GM12878 (cell line): ENCODE measurements around the gene PLEKHF1. TPM values are rescaled to one million over a fixed set of nuclear protein-coding genes. Genes with fewer than 3 reads are reported as not detected.

ENCODE experiments used
- BHLHE40 ChIP-seq, 2 experiments: fragments of 450-650 bp in 1 of 2; IDR thresholded peaks; 2 replicates each; pipeline ENCODE4 v1.6.1; 2011 to 2017; ENCODE audit warnings: low read depth in 2 of 2, borderline replicate concordance in 1 of 2, improper control_type of control experiment in 1 of 2, low read length in 1 of 2, mild to moderate bottlenecking in 1 of 2
- CHD1 ChIP-seq: IDR thresholded peaks from 2 replicates; pipeline ENCODE4 v1.6.1; 2012; ENCODE audit warnings: low read depth, low read length, improper control_type of control experiment
- DPF2 ChIP-seq: fragments of 450-650 bp; IDR thresholded peaks from 2 replicates; pipeline ENCODE4 v1.6.1; 2017; ENCODE audit warnings: mild to moderate bottlenecking
- ETV6 ChIP-seq, 2 experiments: fragments of 450-650 bp in 1 of 2; IDR thresholded peaks in 1 of 2; conservative IDR thresholded peaks in 1 of 2; 2 replicates each; pipeline ENCODE4 v1.6.1; 2014; ENCODE audit warnings: antibody characterized with exemption in 1 of 2, borderline replicate concordance in 1 of 2, low read depth in 1 of 2, mild to moderate bottlenecking in 1 of 2, moderate library complexity in 1 of 2
- polyA plus RNA-seq, 11 experiments: library from polyadenylated mRNA; depleted of rRNA in 4 of 11; unstranded in 6 of 11; stranded (reverse) in 5 of 11; fragments of >200 nt; fragmentation: Nextera tagmentation in 4 of 11; fragmentation: Illumina TruSeq in 1 of 11; extraction: Ambion mirVana in 4 of 11; extraction: Trizol in 1 of 11; gene quantifications; 1 replicate in 1 of 11; 2 replicates in 10 of 11; pipeline versions ENCODE4 v1.2.1 to v1.2.3, GENCODE V29; 2011 to 2016; ENCODE audit warnings: inconsistent platforms in 2 of 11, missing spikeins in 2 of 11, low read depth in 1 of 11
- total RNA-seq, 4 experiments: library from RNA; depleted of rRNA in 3 of 4; stranded (reverse); fragments of >200 nt in 3 of 4; fragmentation: Illumina TruSeq in 1 of 4; extraction: Trizol in 1 of 4; gene quantifications; 2 replicates each; pipeline versions ENCODE4 v1.2.1 to v1.2.3, GENCODE V29; 2013 to 2021
- TF ChIP-seq, protein P1 (sequence below): fragments of 450-650 bp; IDR thresholded peaks from 2 replicates; pipeline ENCODE4 v1.6.1; 2017; ENCODE audit warnings: borderline replicate concordance
- TF ChIP-seq, protein P2 (sequence below): fragments of 450-650 bp; IDR thresholded peaks from 2 replicates; pipeline ENCODE4 v1.6.1; 2017; ENCODE audit warnings: mild to moderate bottlenecking, moderate library complexity

The PLEKHF1 gene
- total and polyA plus RNA-seq, 10 of the 15 experiments (the other 5 are each of a cell fraction or from before 2014, with no cell fraction given): 0.10 to 20.3 (median 15.3) TPM

DNA sequence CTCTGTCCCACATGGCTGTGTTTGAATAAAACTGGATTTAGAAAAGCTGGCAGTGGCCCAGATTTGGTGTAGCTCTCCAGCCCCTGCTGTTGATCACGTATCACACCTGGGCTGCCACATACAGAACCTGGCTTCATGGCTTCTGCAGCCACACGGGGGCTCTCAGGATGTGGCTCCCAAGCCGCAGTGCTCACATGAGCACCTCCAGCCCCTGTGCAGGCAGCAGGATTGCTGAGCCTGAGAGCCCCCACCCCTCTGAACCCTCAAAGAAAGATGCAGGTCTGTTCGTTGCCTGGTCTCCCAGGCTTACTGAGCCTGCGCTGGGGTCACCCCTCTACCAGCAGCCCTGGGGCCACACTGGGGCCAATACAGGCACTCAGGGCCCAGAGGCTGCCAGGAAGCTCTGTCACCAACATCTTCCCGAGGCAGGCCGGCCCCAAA lies 2.7 kb downstream of the PLEKHF1 start (continued):
- TF ChIP-seq CHD1 (no peak), ETV6 (conservative IDR thresholded peaks at IDR 0.05 in 1 of 2, IDR thresholded peaks at IDR 0.05 in 1 of 2; ENCODE audit: borderline replicate concordance in 1 of 2, low read depth in 1 of 2) (0 out of 4 replicates have a peak, but pooled peaks of 1 of the 2 experiments have one; percentile 13), DPF2 (peak; percentile 56; the same call in 1 of the 2 replicates), BHLHE40 (IDR thresholded peaks at IDR 0.05; ENCODE audit: borderline replicate concordance in 1 of 2, low read depth in 2 of 2, low read length in 1 of 2) (peak; percentile 66 to 86; a peak in 3 of 4 replicates)
- TF ChIP-seq, protein P1, sequence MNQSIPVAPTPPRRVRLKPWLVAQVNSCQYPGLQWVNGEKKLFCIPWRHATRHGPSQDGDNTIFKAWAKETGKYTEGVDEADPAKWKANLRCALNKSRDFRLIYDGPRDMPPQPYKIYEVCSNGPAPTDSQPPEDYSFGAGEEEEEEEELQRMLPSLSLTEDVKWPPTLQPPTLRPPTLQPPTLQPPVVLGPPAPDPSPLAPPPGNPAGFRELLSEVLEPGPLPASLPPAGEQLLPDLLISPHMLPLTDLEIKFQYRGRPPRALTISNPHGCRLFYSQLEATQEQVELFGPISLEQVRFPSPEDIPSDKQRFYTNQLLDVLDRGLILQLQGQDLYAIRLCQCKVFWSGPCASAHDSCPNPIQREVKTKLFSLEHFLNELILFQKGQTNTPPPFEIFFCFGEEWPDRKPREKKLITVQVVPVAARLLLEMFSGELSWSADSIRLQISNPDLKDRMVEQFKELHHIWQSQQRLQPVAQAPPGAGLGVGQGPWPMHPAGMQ: no peak
- TF ChIP-seq, protein P2, sequence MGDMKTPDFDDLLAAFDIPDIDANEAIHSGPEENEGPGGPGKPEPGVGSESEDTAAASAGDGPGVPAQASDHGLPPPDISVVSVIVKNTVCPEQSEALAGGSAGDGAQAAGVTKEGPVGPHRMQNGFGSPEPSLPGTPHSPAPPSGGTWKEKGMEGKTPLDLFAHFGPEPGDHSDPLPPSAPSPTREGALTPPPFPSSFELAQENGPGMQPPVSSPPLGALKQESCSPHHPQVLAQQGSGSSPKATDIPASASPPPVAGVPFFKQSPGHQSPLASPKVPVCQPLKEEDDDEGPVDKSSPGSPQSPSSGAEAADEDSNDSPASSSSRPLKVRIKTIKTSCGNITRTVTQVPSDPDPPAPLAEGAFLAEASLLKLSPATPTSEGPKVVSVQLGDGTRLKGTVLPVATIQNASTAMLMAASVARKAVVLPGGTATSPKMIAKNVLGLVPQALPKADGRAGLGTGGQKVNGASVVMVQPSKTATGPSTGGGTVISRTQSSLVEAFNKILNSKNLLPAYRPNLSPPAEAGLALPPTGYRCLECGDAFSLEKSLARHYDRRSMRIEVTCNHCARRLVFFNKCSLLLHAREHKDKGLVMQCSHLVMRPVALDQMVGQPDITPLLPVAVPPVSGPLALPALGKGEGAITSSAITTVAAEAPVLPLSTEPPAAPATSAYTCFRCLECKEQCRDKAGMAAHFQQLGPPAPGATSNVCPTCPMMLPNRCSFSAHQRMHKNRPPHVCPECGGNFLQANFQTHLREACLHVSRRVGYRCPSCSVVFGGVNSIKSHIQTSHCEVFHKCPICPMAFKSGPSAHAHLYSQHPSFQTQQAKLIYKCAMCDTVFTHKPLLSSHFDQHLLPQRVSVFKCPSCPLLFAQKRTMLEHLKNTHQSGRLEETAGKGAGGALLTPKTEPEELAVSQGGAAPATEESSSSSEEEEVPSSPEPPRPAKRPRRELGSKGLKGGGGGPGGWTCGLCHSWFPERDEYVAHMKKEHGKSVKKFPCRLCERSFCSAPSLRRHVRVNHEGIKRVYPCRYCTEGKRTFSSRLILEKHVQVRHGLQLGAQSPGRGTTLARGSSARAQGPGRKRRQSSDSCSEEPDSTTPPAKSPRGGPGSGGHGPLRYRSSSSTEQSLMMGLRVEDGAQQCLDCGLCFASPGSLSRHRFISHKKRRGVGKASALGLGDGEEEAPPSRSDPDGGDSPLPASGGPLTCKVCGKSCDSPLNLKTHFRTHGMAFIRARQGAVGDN: peak; percentile 69
